H1 (cell line): Measurements from ENCODE around the gene DNAJC5G. TPM values are rescaled to one million over a fixed set of nuclear protein-coding genes. Genes with fewer than 3 reads are reported as not detected.

Experiments
- CTCF ChIA-PET: fragments of 300-600 bp; sonication (Branson Sonifier 250); formaldehyde crosslinking; loops from one replicate; lab custom pipeline; 2021; ENCODE audit not compliant: partially characterized antibody; lab: Charles Lee
- POLR2A ChIA-PET: fragments of 300-600 bp; sonication (Branson Sonifier 250); formaldehyde crosslinking; loops from one replicate; lab custom pipeline; 2021; ENCODE audit warnings: inconsistent platforms; ENCODE audit not compliant: partially characterized antibody; lab: Charles Lee
- DNase-seq, 2 experiments: peaks; one replicate each; pipeline versions ENCODE4 v3.0.0 to v3.0.0-alpha.2; 2010 to 2022; ENCODE audit warnings: low spot score in 2 of 2, low read depth in 1 of 2, mixed read lengths in 1 of 2
- FAIRE-seq: peaks from 2 replicates; lab custom pipeline; 2011; peaks lifted over from hg19 to GRCh38; lab: Jason Lieb, UNC
- H2AFZ ChIP-seq: 2 replicates; pipeline ENCODE4 v1.8.1; 2012; ENCODE audit warnings: low read length, inconsistent platforms
- H2AK5ac ChIP-seq: 2 replicates; pipeline ENCODE4 v1.6.1; 2013; ENCODE audit warnings: low read depth, low read length
- H2BK120ac ChIP-seq: replicated peaks from 2 replicates; pipeline ENCODE3; 2013; ENCODE audit warnings: low read depth, low read length, inconsistent platforms
- H2BK12ac ChIP-seq: 2 replicates; pipeline ENCODE4 v1.6.1; 2013; ENCODE audit warnings: low read depth, low read length
- H2BK15ac ChIP-seq: 2 replicates; pipeline ENCODE4 v1.6.1; 2013; ENCODE audit warnings: low read length
- H2BK20ac ChIP-seq: 2 replicates; pipeline ENCODE4 v1.6.1; 2013; ENCODE audit warnings: low read length
- H2BK5ac ChIP-seq: 2 replicates; pipeline ENCODE4 v1.6.1; 2013; ENCODE audit warnings: low read depth, low read length
- H3K14ac ChIP-seq: 2 replicates; pipeline ENCODE4 v1.6.1; 2013; ENCODE audit warnings: inconsistent platforms; ENCODE audit not compliant: insufficient read length
- H3K18ac ChIP-seq: 2 replicates; pipeline ENCODE4 v1.6.1; 2013; ENCODE audit warnings: low read length; ENCODE audit errors: extremely low read depth
- H3K23ac ChIP-seq: 2 replicates; pipeline ENCODE4 v1.6.1; 2013; ENCODE audit warnings: inconsistent platforms; ENCODE audit not compliant: insufficient read length
- H3K23me2 ChIP-seq: 2 replicates; pipeline ENCODE4 v1.6.1; 2013; ENCODE audit warnings: low read depth, low read length
- H3K27ac ChIP-seq: 2 replicates; pipeline ENCODE4 v1.6.1; 2011; ENCODE audit warnings: low read depth, low read length, inconsistent platforms
- H3K27me3 ChIP-seq, 4 experiments: replicated peaks in 1 of 4; 1 replicate in 1 of 4; 2 replicates in 3 of 4; pipeline versions ENCODE4 v1.6.1 to v1.8.1; 2011 to 2013; ENCODE audit warnings: low read length in 3 of 4, mild to moderate bottlenecking in 3 of 4, inconsistent platforms in 2 of 4, mixed read lengths in 2 of 4, moderate library complexity in 1 of 4; ENCODE audit not compliant: control insufficient read depth in 3 of 4, insufficient read depth in 3 of 4; ENCODE audit errors: extremely low read depth in 1 of 4
- H3K36me3 ChIP-seq, 4 experiments: 2 replicates each; pipeline versions ENCODE4 v1.6.1 to v1.8.1; 2011 to 2013; ENCODE audit warnings: mild to moderate bottlenecking in 4 of 4, low read length in 3 of 4, moderate library complexity in 2 of 4, control low read depth in 1 of 4, inconsistent platforms in 1 of 4; ENCODE audit not compliant: insufficient read depth in 4 of 4, control insufficient read depth in 2 of 4
- H3K4ac ChIP-seq: replicated peaks from 2 replicates; pipeline ENCODE3; 2013; ENCODE audit warnings: low read length, low read depth, mixed read lengths, inconsistent platforms; ENCODE audit not compliant: insufficient read length
- H3K4me1 ChIP-seq, 4 experiments: replicated peaks in 1 of 4; 1 replicate in 1 of 4; 2 replicates in 3 of 4; pipeline versions ENCODE4 v1.6.1 to v1.8.1; 2011 to 2013; ENCODE audit warnings: low read length in 3 of 4, inconsistent platforms in 2 of 4, mixed read lengths in 1 of 4; ENCODE audit not compliant: insufficient read depth in 4 of 4, control insufficient read depth in 3 of 4
- H3K4me2 ChIP-seq, 2 experiments: 2 replicates each; pipeline versions ENCODE4 v1.6.1 to v1.8.1; 2011 to 2013; ENCODE audit warnings: low read depth in 2 of 2, low read length in 2 of 2, control low read depth in 1 of 2, inconsistent platforms in 1 of 2, mild to moderate bottlenecking in 1 of 2; ENCODE audit not compliant: insufficient read depth in 1 of 2
- H3K4me3 ChIP-seq, 4 experiments: fragments of 200-600, 300-600 bp in 1 of 4; sonication (generic), shearing (Covaris generic), sonication (Bioruptor Twin) in 1 of 4; 2 replicates each; pipeline versions ENCODE4 v1.5.1 to v1.8.1; 2011 to 2016; ENCODE audit warnings: low read length in 4 of 4, low read depth in 3 of 4, control low read depth in 2 of 4, inconsistent platforms in 2 of 4, mild to moderate bottlenecking in 2 of 4, mixed read lengths in 1 of 4, moderate library complexity in 1 of 4; ENCODE audit not compliant: insufficient read depth in 2 of 4; ENCODE audit errors: extremely low read depth in 1 of 4
- H3K56ac ChIP-seq: replicated peaks from 2 replicates; pipeline ENCODE3; 2013; ENCODE audit warnings: low read depth, mild to moderate bottlenecking, mixed read lengths, low read length, inconsistent platforms; ENCODE audit not compliant: insufficient read length
- H3K79me1 ChIP-seq: 2 replicates; pipeline ENCODE4 v1.6.1; 2013; ENCODE audit warnings: low read depth, low read length, control low read depth
- H3K79me2 ChIP-seq, 2 experiments: 2 replicates each; pipeline versions ENCODE4 v1.6.1 to v1.8.1; 2012 to 2013; ENCODE audit warnings: low read length in 2 of 2, mild to moderate bottlenecking in 2 of 2, inconsistent platforms in 1 of 2; ENCODE audit not compliant: insufficient read depth in 2 of 2, control insufficient read depth in 1 of 2
- H3K9ac ChIP-seq, 4 experiments: replicated peaks in 1 of 4; 1 replicate in 1 of 4; 2 replicates in 3 of 4; pipeline versions ENCODE4 v1.6.1 to v1.8.1; 2011 to 2013; ENCODE audit warnings: low read depth in 3 of 4, low read length in 3 of 4, control low read depth in 2 of 4, mild to moderate bottlenecking in 2 of 4, moderate library complexity in 2 of 4, inconsistent platforms in 1 of 4; ENCODE audit errors: extremely low read depth in 1 of 4
- H3K9me3 ChIP-seq, 2 experiments: 2 replicates each; pipeline versions ENCODE4 v1.6.1 to v1.8.1; 2012 to 2013; ENCODE audit warnings: mild to moderate bottlenecking in 2 of 2, moderate library complexity in 2 of 2, control low read depth in 1 of 2, inconsistent platforms in 1 of 2, low read depth in 1 of 2, low read length in 1 of 2, mixed read lengths in 1 of 2; ENCODE audit not compliant: insufficient read depth in 2 of 2
- H4K20me1 ChIP-seq, 2 experiments: replicated peaks in 1 of 2; 2 replicates each; pipeline versions ENCODE3 to v1.8.1; 2011 to 2013; ENCODE audit warnings: inconsistent platforms in 2 of 2, low read length in 2 of 2, mild to moderate bottlenecking in 1 of 2; ENCODE audit not compliant: insufficient read depth in 2 of 2, control insufficient read depth in 1 of 2
- H4K5ac ChIP-seq: 2 replicates; pipeline ENCODE4 v1.6.1; 2013; ENCODE audit warnings: low read length, low read depth, mixed read lengths, inconsistent platforms; ENCODE audit not compliant: insufficient read length
- H4K8ac ChIP-seq: 2 replicates; pipeline ENCODE4 v1.8.0; 2013; ENCODE audit warnings: mild to moderate bottlenecking, moderate library complexity, low read length, inconsistent platforms; ENCODE audit not compliant: insufficient read depth; ENCODE audit errors: extremely low read depth
- H4K91ac ChIP-seq: replicated peaks from 2 replicates; pipeline ENCODE3; 2013; ENCODE audit warnings: low read length, mixed read lengths, inconsistent platforms; ENCODE audit not compliant: insufficient read length
- CBX8 ChIP-seq: fragments of 300-800, 300-1000 bp; sonication (generic); IDR thresholded peaks from 2 replicates; pipeline ENCODE4 v1.7.1; 2016; ENCODE audit warnings: low read depth, low read length, borderline replicate concordance
- CTCF ChIP-seq, 3 experiments: IDR thresholded peaks; 1 replicate in 2 of 3; 2 replicates in 1 of 3; pipeline versions ENCODE4 v1.5.1 to v1.6.1; 2011; ENCODE audit warnings: low read length in 3 of 3, mild to moderate bottlenecking in 3 of 3, inconsistent platforms in 2 of 3, low read depth in 1 of 3, moderate library complexity in 1 of 3; ENCODE audit not compliant: insufficient read depth in 1 of 3; ENCODE audit errors: control extremely low read depth in 1 of 3
- GABPA ChIP-seq: IDR thresholded peaks from 2 replicates; pipeline ENCODE4 v1.6.1; 2011; ENCODE audit warnings: mild to moderate bottlenecking, low read length, moderate library complexity, borderline replicate concordance; ENCODE audit not compliant: insufficient read depth
- JUND ChIP-seq: IDR thresholded peaks from 2 replicates; pipeline ENCODE4 v1.6.1; 2011; ENCODE audit warnings: mild to moderate bottlenecking, improper control_type of control experiment, low read length
- POLR2A ChIP-seq, 2 experiments: IDR thresholded peaks; 1 replicate in 1 of 2; 2 replicates in 1 of 2; pipeline ENCODE4 v1.6.1; 2011; ENCODE audit warnings: low read depth in 2 of 2, low read length in 2 of 2, mild to moderate bottlenecking in 2 of 2; ENCODE audit errors: control extremely low read depth in 1 of 2
- RBBP5 ChIP-seq: IDR thresholded peaks from 2 replicates; pipeline ENCODE4 v1.7.1; 2012; ENCODE audit warnings: low read depth, mild to moderate bottlenecking, inconsistent platforms, low read length, moderate library complexity, borderline replicate concordance
- SRF ChIP-seq: IDR thresholded peaks from 2 replicates; pipeline ENCODE4 v1.6.1; 2011; ENCODE audit warnings: mild to moderate bottlenecking, low read depth, low read length, moderate library complexity
- TBP ChIP-seq: IDR thresholded peaks from 2 replicates; pipeline ENCODE4 v1.6.1; 2011; ENCODE audit warnings: low read depth, low read length, improper control_type of control experiment
- WGBS, 2 experiments: shearing (Covaris generic) in 1 of 2; methylation state at CpG; one replicate each; pipeline versions ENCODE4 v1.1.6 to v1.1.7; 2013 to 2015; ENCODE audit warnings: low lambda C conversion rate in 2 of 2, mixed read lengths in 2 of 2, inconsistent platforms in 1 of 2, low coverage in 1 of 2, missing lambda C conversion rate in 1 of 2; ENCODE audit not compliant: insufficient replicate concordance in 2 of 2, insufficient coverage in 1 of 2, insufficient read length in 1 of 2; ENCODE audit errors: extremely low coverage in 1 of 2, missing lambda C conversion rate in 1 of 2; 5-methylcytosine and 5-hydroxymethylcytosine counted together
- polyA plus RNA-seq, 7 experiments: library from polyadenylated mRNA; depleted of rRNA in 3 of 7; stranded (reverse) in 5 of 7; unstranded in 2 of 7; fragments of >200 nt in 5 of 7; fragments of 200-250 nt in 2 of 7; gene quantifications; 1 replicate in 5 of 7; 2 replicates in 1 of 7; 4 replicates in 1 of 7; pipeline versions ENCODE4 v1.2.1 to v1.2.3, GENCODE V29; 2011 to 2013; ENCODE audit warnings: missing spikeins in 2 of 7, mixed read lengths in 2 of 7
- total RNA-seq: library from RNA; stranded (reverse); fragmentation: NEBNext Ultra II Directional; extraction: Animal tissue kit (Norgen Biotek cat#: 25700); gene quantifications from 2 replicates; pipeline ENCODE4 v1.2.1, GENCODE V29; 2021

The DNAJC5G gene
- total and polyA plus RNA-seq, 2 of the 8 experiments (the other 6 are each of a cell fraction or from before 2014, with no cell fraction given), result 0.83 to 1.4 TPM

DNA sequence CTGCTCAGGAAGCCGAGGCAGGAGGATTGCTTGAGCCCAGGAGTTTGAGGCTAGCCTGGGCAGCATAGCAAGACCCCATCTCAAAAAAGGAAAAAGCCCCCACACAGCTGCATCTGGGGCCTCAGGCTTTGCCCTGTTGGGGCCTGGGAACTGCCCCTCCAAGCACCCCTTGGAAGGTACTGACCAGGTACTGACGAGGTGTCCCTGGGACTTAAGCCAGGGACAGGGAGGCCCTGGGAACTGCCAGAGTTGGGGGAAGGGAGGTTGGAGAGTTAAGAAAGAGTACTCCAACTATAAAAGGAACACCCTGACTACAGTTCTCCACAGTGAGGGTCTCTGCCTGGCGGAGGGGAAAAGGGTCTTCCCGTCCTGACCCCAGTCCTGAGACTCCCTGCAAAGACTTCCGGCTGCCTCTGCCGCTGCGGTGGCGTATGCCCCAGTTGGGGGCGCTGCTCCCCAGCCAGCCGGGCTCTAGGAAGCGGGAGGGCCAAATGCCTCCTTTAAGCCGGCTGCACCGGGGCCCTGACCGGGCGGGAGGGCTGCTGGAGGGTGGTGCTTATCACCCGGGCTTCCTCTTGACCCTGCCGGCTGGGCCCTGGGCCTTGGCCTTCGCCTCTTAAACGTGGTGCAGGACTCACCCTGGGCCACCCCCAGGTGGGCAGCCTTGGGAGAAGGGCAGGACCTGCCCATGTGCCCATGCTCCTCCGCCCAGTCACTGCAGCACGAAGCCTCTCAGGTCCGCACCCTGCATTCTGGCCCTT lies 25.2 kb upstream of the DNAJC5G start:
- Histone ChIP-seq H3K4ac (no peak overlapping the region), H4K5ac (no peak overlapping the region), H2BK15ac (peak overlapping the region; percentile 10; the same call in 1 of the 2 replicates), H3K56ac (no peak overlapping the region), H3K14ac (no peak overlapping the region), H3K18ac (peak overlapping the region; percentile 83), H2BK120ac (no peak overlapping the region), H3K79me1 (no peaks in the 10 kb centered on the region), H4K91ac (peak overlapping the region; percentile 41), H4K8ac (peak overlapping the region; percentile 88), H2BK12ac (peak overlapping the region; percentile 94; the same call in 1 of the 2 replicates), H3K23me2 (no peaks in the 10 kb centered on the region; the same call in 1 of the 2 replicates), H4K20me1 (no peaks in the 10 kb centered on the region), H3K4me3 (peak overlapping the region in 2 of 4 experiments; percentile 30 to 52; a peak in 4 of 8 replicates), H3K9ac (no peak overlapping the region; a peak in 1 of 7 replicates), H3K27me3 (peaks cover 0 to 6% (median 2%) of the 10 kb centered on the region in 4 experiments; a peak in 5 of 7 replicates), H3K4me1 (peaks cover 2 to 11% (median 6%) of the 10 kb centered on the region in 4 experiments), H3K4me2 (peak overlapping the region; percentile 8 to 78), H3K23ac (no peak overlapping the region), H2BK20ac (no peak overlapping the region), H3K36me3 (no peaks in the 10 kb centered on the region), H3K9me3 (no peaks in the 10 kb centered on the region), H2AK5ac (no peak overlapping the region), H2BK5ac (peak overlapping the region; percentile 87; the same call in 1 of the 2 replicates), H3K27ac (no peak overlapping the region), H2AFZ (peak overlapping the region; percentile 91), H3K79me2 (no peaks in the 10 kb centered on the region)
- ChIA-PET CTCF (interaction anchor here (0.6 to 8.3 kb wide), 31 partner anchors 9 to 1878 kb away, joined by 3 to 180 read pairs (median 5); partner anchors contain the start of genes DNAJC5G, TRIM54 and UCN), POLR2A (interaction anchor here (0.6 to 32.6 kb wide), 16 partner anchors 8 to 200 kb away, joined by 3 to 835 read pairs (median 12); partner anchors contain the start of genes ATRAID, CAD, DNAJC5G and MPV17)
- DNase-seq (peak; percentile 57 to 93), FAIRE-seq (no peak)
- 13% methylated on average over 18 of the region's 22 CpGs; no CpG with 5 or more reads in 1 of the 2 experiments for WGBS, 2 experiments
- TF ChIP-seq CBX8 (no peak), TBP (peak; percentile 42; the same call in 1 of the 2 replicates), JUND (0 out of 2 replicates have a peak, but pooled peaks have one; percentile 9), POLR2A (IDR thresholded peaks at IDR 0.05; ENCODE audit: control extremely low read depth in 1 of 2, low read depth in 2 of 2, low read length in 2 of 2) (peak in 1 of 2 experiments; percentile 47; a peak in 1 of 3 replicates), GABPA (no peak; the same call in 1 of the 2 replicates), CTCF (IDR thresholded peaks at IDR 0.05; ENCODE audit: control extremely low read depth in 1 of 3, insufficient read depth in 1 of 3, low read depth in 1 of 3, low read length in 3 of 3) (peak; percentile 86 to 98 (median 93)), SRF (0 out of 2 replicates have a peak, but pooled peaks have one; percentile 25), RBBP5 (0 out of 2 replicates have a peak, but pooled peaks have one; percentile 28)
